K562 (cell line): ENCODE results near the gene PRKACG. TPM values are rescaled to one million over a fixed set of nuclear protein-coding genes. Genes with fewer than 3 reads are reported as not detected.

Experiments used
- ATAC-seq: fragments of 200-7000 bp; cut with Tn5 transposase; 3 replicates; pipeline ENCODE4 v1.9.1; 2020; ENCODE audit warnings: moderate library complexity
- BruUV-seq: library from RNA; stranded (reverse); fragments of 400-500 nt; replicated peaks from 2 replicates; lab custom pipeline; 2021; lab: Mats Ljungman, UMichigan
- CTCF ChIA-PET: fragments of 300-600 bp; formaldehyde crosslinking; extraction: SDS; loops from one replicate; lab custom pipeline; 2021; ENCODE audit warnings: low intra/inter-chr PET ratio; lab: Yijun Ruan, JAX
- POLR2A ChIA-PET: fragments of 300-600, 350-650 bp; sonication (Branson Sonifier 250); formaldehyde crosslinking; extraction: SDS; loops from one replicate; lab custom pipeline; 2021; ENCODE audit warnings: antibody characterized with exemption, inconsistent platforms; lab: Yijun Ruan, JAX
- DNase-seq, 4 experiments: peaks; one replicate each; pipeline versions ENCODE4 v3.0.0 to v3.0.0-alpha.2; 2011 to 2018; ENCODE audit warnings: low spot score in 3 of 4, mixed read lengths in 3 of 4; ENCODE audit errors: extremely low read depth in 1 of 4
- FAIRE-seq: peaks from 2 replicates; lab custom pipeline; 2011; peaks lifted over from hg19 to GRCh38; lab: Jason Lieb, UNC
- H2AFZ ChIP-seq: 2 replicates; pipeline ENCODE4 v1.6.0; 2011; ENCODE audit warnings: low read depth, low read length, control low read depth, inconsistent platforms
- H3K27ac ChIP-seq: fragments of 200-600 bp; 3 replicates; pipeline ENCODE4 v1.8.0; 2011; ENCODE audit warnings: low read depth, mild to moderate bottlenecking, control low read depth, inconsistent platforms, low read length, moderate library complexity, mixed read lengths; ENCODE audit errors: extremely low read depth
- H3K27me3 ChIP-seq, 2 experiments: fragments of 300-600 bp in 1 of 2; 2 replicates in 1 of 2; 3 replicates in 1 of 2; pipeline versions ENCODE4 v1.6.0 to v1.8.0; 2011; ENCODE audit warnings: inconsistent platforms in 2 of 2, low read length in 2 of 2, mild to moderate bottlenecking in 1 of 2, mixed read lengths in 1 of 2, moderate library complexity in 1 of 2; ENCODE audit not compliant: control insufficient read depth in 2 of 2, insufficient read depth in 2 of 2
- H3K36me3 ChIP-seq: fragments of 300-600 bp; 3 replicates; pipeline ENCODE4 v1.8.0; 2011; ENCODE audit warnings: mild to moderate bottlenecking, low read length, inconsistent platforms; ENCODE audit not compliant: control insufficient read depth, insufficient read depth
- H3K4me1 ChIP-seq, 2 experiments: fragments of 200-600 bp in 1 of 2; replicated peaks in 1 of 2; 2 replicates in 1 of 2; 3 replicates in 1 of 2; pipeline versions ENCODE4 v1.5.1 to v1.8.0; 2011; ENCODE audit warnings: inconsistent platforms in 2 of 2, low read length in 2 of 2, mild to moderate bottlenecking in 1 of 2, mixed read lengths in 1 of 2, moderate library complexity in 1 of 2; ENCODE audit not compliant: control insufficient read depth in 2 of 2, insufficient read depth in 2 of 2
- H3K4me2 ChIP-seq: 2 replicates; pipeline ENCODE4 v1.6.1; 2011; ENCODE audit warnings: low read length, control low read depth, inconsistent platforms, mixed read lengths; ENCODE audit not compliant: insufficient read depth
- H3K4me3 ChIP-seq: fragments of 200-600 bp; sonication (generic), shearing (Covaris generic); 2 replicates; pipeline ENCODE4 v1.5.1; 2016; ENCODE audit warnings: control low read depth, inconsistent platforms
- H3K79me2 ChIP-seq: fragments of 200-600 bp; 3 replicates; pipeline ENCODE4 v1.8.0; 2011; ENCODE audit warnings: low read length, inconsistent platforms; ENCODE audit not compliant: control insufficient read depth, insufficient read depth
- H3K9ac ChIP-seq, 2 experiments: 2 replicates each; pipeline versions ENCODE4 v1.6.0 to v1.6.1; 2011; ENCODE audit warnings: low read depth in 2 of 2, low read length in 2 of 2, control low read depth in 1 of 2, inconsistent platforms in 1 of 2, mild to moderate bottlenecking in 1 of 2, mixed read lengths in 1 of 2; ENCODE audit not compliant: insufficient read depth in 1 of 2
- H3K9me1 ChIP-seq: one replicate; pipeline ENCODE4 v1.6.0; 2011; ENCODE audit warnings: inconsistent platforms, mild to moderate bottlenecking, low read length, moderate library complexity; ENCODE audit not compliant: control insufficient read depth, insufficient read depth
- H3K9me3 ChIP-seq: replicated peaks from 2 replicates; pipeline ENCODE4 v1.5.1; 2011; ENCODE audit warnings: low read depth, low read length, inconsistent platforms; ENCODE audit not compliant: control insufficient read depth, insufficient read depth
- H4K20me1 ChIP-seq: replicated peaks from 2 replicates; pipeline ENCODE4 v1.6.1; 2011; ENCODE audit warnings: low read length, inconsistent platforms, mixed read lengths; ENCODE audit not compliant: control insufficient read depth, insufficient read depth
- IFI16 ChIP-seq: fragments of 250-450 bp; sonication (Bioruptor Pico); IDR thresholded peaks from 2 replicates; pipeline ENCODE4 v2.1.2; 2022; ENCODE audit warnings: mild to moderate bottlenecking, inconsistent platforms
- KLF10 ChIP-seq: fragments of 250-450 bp; sonication (Bioruptor Pico); IDR thresholded peaks from 2 replicates; pipeline ENCODE4 v1.6.1; 2021; ENCODE audit warnings: matching md5 sums
- NR2F6 ChIP-seq: fragments of 450-650 bp; formaldehyde crosslinking; IDR thresholded peaks from 2 replicates; pipeline ENCODE4 v1.4.0; 2020; ENCODE audit warnings: mild to moderate bottlenecking
- SREBF1 ChIP-seq: fragments of 150-350 bp; IDR thresholded peaks from 2 replicates; pipeline ENCODE4 v1.6.1; 2014; ENCODE audit warnings: antibody characterized with exemption, low read depth, low read length, borderline replicate concordance
- XRCC3 ChIP-seq: fragments of 450-650 bp; IDR thresholded peaks from 2 replicates; pipeline ENCODE4 v1.6.1; 2017; ENCODE audit warnings: mild to moderate bottlenecking, moderate library complexity
- XRCC4 ChIP-seq: IDR thresholded peaks from one replicate; pipeline ENCODE4 v1.6.1; 2011; ENCODE audit not compliant: insufficient read depth, insufficient read length; ENCODE audit errors: extremely low read depth
- ZNF717 ChIP-seq: fragments of 250-450 bp; sonication (Bioruptor Pico); IDR thresholded peaks from 2 replicates; pipeline ENCODE4 v1.5.0; 2021
- ZNF77 ChIP-seq: fragments of 250-450 bp; sonication (Bioruptor Pico); IDR thresholded peaks from 2 replicates; pipeline ENCODE4 v1.5.0; 2020
- WGBS: fragments of 100-300 bp; shearing (Covaris generic); methylation state at CpG from one replicate; pipeline ENCODE4 v1.1.6; 2016; ENCODE audit warnings: low coverage, mixed read lengths; ENCODE audit not compliant: insufficient coverage; ENCODE audit errors: missing lambda C conversion rate; 5-methylcytosine and 5-hydroxymethylcytosine counted together
- in situ Hi-C: fragments of 300-500 bp; cut with MboI; formaldehyde crosslinking; loops from 4 replicates; pipeline ENCODE4 v1.15.0; 2018; ENCODE audit warnings: inconsistent platforms, mixed read lengths
- intact Hi-C: fragments of 100-400 bp; cut with micrococcal nuclease; formaldehyde crosslinking; loops from 2 replicates; pipeline ENCODE4 v1.14.2; 2022
- polyA plus RNA-seq, 8 experiments: library from polyadenylated mRNA; depleted of rRNA in 4 of 8; stranded (reverse) in 5 of 8; unstranded in 3 of 8; fragments of >200 nt; fragmentation: Nextera tagmentation in 2 of 8; fragmentation: Illumina TruSeq in 1 of 8; extraction: Ambion mirVana in 2 of 8; extraction: Trizol in 1 of 8; gene quantifications; 2 replicates each; pipeline versions ENCODE4 v1.2.1 to v1.2.3, GENCODE V29; 2011 to 2014; ENCODE audit warnings: inconsistent platforms in 1 of 8, missing spikeins in 1 of 8
- total RNA-seq, 7 experiments: library from RNA; depleted of rRNA in 6 of 7; stranded (reverse); fragments of >200 nt in 6 of 7; fragmentation: Illumina TruSeq in 2 of 7; extraction: Trizol in 2 of 7; gene quantifications; 2 replicates each; pipeline versions ENCODE4 v1.2.1 to v1.2.3, GENCODE V29; 2011 to 2021; ENCODE audit warnings: low replicate concordance in 1 of 7
- TF ChIP-seq, protein P1 (sequence below): fragments of 200-800 bp; sonication (Bioruptor generic); IDR thresholded peaks from 2 replicates; pipeline ENCODE4 v1.6.1; 2017; ENCODE audit warnings: missing genetic modification characterization, missing compliant biosample characterization

Gene PRKACG
- total and polyA plus RNA-seq, 9 of the 15 experiments (the other 6 are each of a cell fraction or from before 2014, with no cell fraction given): not detected

DNA sequence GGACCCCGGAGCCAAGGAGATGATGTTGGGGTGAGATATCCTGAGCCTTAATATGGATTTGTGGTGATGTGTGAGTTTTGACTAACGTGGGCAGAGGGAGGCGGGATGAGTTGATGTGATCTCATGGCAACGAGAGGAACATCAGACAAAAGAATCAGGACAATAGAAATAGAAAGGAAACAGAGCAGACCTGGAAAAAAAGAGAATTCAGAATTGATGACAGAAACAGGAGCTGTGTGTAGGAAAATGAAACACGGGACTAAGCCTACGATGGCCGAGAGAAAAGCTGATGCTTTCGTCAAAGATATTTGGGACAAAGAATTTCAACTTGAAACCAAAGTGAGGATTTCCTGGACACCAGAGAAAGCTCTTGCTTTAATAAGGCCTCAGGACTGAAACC lies 10.9 kb downstream of the PRKACG start:
- ChIA-PET POLR2A (no interaction called here), CTCF (no interaction called here)
- no peak overlapping the region for H2AFZ ChIP-seq
- TF ChIP-seq ZNF77 (CRISPR knock-in tag) (no peak), XRCC4 (no peak), ZNF717 (CRISPR knock-in tag) (no peak), IFI16 (no peak), SREBF1 (no peak)
- no peaks in the 10 kb centered on the region for H3K27me3 ChIP-seq
- FAIRE-seq (no peak), DNase-seq (no peak), ATAC-seq (no peak)
- no peak overlapping the region for H3K4me2 ChIP-seq
- H3K4me3 ChIP-seq: no peak overlapping the region
- H3K36me3 ChIP-seq: no peaks in the 10 kb centered on the region; the same call in 2 of the 3 replicates
- no peak overlapping the region for H3K9ac ChIP-seq
- intact Hi-C loops (no loop called here), in situ Hi-C loops (loop anchor here (5.0 kb wide), 1 partner anchor 421 kb away; no protein-coding TSS in a partner anchor)
- H3K27ac ChIP-seq: no peak overlapping the region
- no peaks in the 10 kb centered on the region for H3K9me1 ChIP-seq
- H4K20me1 ChIP-seq: no peaks in the 10 kb centered on the region
- no TSS peak for BruUV-seq
- peaks cover 3 to 15% of the 10 kb centered on the region in 2 experiments; a peak in 4 of 5 replicates for H3K4me1 ChIP-seq
- 78% methylated on average over 8 of the region's 8 CpGs for WGBS
- H3K79me2 ChIP-seq: no peaks in the 10 kb centered on the region
- no peaks in the 10 kb centered on the region for H3K9me3 ChIP-seq

DNA sequence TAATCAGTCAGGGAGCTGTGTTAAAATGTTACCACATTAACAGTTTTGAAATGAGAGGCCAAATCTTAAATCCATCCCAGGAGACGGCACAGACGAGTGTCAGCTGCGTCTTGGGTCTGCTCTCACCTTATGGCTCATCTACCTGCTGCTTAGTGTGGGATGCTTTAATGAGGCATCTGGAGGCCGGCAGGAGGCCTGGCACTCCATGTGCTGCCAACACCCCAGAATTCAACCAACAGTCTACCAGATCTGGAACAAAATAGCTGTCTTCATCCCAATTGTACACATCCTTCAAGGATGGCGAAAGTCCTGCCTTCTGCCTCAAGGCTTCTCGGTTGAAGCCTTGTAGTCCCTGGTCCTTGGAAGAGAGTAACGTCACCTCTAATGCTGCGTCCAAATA lies 12.0 kb downstream of the PRKACG start:
- Histone ChIP-seq H3K27ac (no peak overlapping the region), H3K4me1 (peaks cover 5 to 16% of the 10 kb centered on the region in 2 experiments; a peak in 4 of 5 replicates), H4K20me1 (no peaks in the 10 kb centered on the region), H3K36me3 (no peaks in the 10 kb centered on the region; the same call in 2 of the 3 replicates), H3K4me2 (no peak overlapping the region), H3K9me1 (no peaks in the 10 kb centered on the region), H3K79me2 (no peaks in the 10 kb centered on the region), H2AFZ (no peak overlapping the region), H3K4me3 (no peak overlapping the region), H3K27me3 (no peaks in the 10 kb centered on the region), H3K9ac (no peak overlapping the region), H3K9me3 (no peaks in the 10 kb centered on the region)
- no peak for DNase-seq
- BruUV-seq: no TSS peak
- intact Hi-C loops: no loop called here
- ATAC-seq: no peak
- ChIA-PET CTCF (no interaction called here), POLR2A (no interaction called here)
- no peak for FAIRE-seq
- 79% methylated on average over 7 of the region's 8 CpGs for WGBS
- in situ Hi-C loops: loop anchor here (5.0 kb wide), 1 partner anchor 420 kb away; no protein-coding TSS in a partner anchor
- TF ChIP-seq NR2F6: no peak
- TF ChIP-seq, protein P1, sequence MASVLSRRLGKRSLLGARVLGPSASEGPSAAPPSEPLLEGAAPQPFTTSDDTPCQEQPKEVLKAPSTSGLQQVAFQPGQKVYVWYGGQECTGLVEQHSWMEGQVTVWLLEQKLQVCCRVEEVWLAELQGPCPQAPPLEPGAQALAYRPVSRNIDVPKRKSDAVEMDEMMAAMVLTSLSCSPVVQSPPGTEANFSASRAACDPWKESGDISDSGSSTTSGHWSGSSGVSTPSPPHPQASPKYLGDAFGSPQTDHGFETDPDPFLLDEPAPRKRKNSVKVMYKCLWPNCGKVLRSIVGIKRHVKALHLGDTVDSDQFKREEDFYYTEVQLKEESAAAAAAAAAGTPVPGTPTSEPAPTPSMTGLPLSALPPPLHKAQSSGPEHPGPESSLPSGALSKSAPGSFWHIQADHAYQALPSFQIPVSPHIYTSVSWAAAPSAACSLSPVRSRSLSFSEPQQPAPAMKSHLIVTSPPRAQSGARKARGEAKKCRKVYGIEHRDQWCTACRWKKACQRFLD (CRISPR knock-in tag): no peak
- TF ChIP-seq KLF10 (CRISPR knock-in tag): no peak
- no peak for TF ChIP-seq XRCC3
